Body of pancreas (tissue), 4 donors: ENCODE results near the gene MELTF.

Source experiments
- POLR2A ChIP-seq, 3 donors: fragments of 450-650 bp; IDR thresholded peaks; one replicate each; pipeline ENCODE4 v1.6.1; 2016; ENCODE audit warnings: antibody characterized with exemption in 3 of 3, mild to moderate bottlenecking in 2 of 3
- TF ChIP-seq, protein P1 (sequence below), 7 experiments: fragments of 450-650 bp in 4 of 7; fragments of 200-600 bp in 3 of 7; sonication (generic) in 3 of 7; IDR thresholded peaks; one replicate each; pipeline ENCODE4 v1.5.1; 2016 to 2019; ENCODE audit warnings: antibody characterized with exemption in 7 of 7

GRCh38 chr3:197006860-197007259 is 22.8 kb downstream of the MELTF start:
- TF ChIP-seq POLR2A (IDR thresholded peaks at IDR 0.05) = no peak
- TF ChIP-seq, protein P1, sequence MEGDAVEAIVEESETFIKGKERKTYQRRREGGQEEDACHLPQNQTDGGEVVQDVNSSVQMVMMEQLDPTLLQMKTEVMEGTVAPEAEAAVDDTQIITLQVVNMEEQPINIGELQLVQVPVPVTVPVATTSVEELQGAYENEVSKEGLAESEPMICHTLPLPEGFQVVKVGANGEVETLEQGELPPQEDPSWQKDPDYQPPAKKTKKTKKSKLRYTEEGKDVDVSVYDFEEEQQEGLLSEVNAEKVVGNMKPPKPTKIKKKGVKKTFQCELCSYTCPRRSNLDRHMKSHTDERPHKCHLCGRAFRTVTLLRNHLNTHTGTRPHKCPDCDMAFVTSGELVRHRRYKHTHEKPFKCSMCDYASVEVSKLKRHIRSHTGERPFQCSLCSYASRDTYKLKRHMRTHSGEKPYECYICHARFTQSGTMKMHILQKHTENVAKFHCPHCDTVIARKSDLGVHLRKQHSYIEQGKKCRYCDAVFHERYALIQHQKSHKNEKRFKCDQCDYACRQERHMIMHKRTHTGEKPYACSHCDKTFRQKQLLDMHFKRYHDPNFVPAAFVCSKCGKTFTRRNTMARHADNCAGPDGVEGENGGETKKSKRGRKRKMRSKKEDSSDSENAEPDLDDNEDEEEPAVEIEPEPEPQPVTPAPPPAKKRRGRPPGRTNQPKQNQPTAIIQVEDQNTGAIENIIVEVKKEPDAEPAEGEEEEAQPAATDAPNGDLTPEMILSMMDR (IDR thresholded peaks at IDR 0.05) = no peak
